ENCODE data around the gene MAG. TPM values are rescaled to one million over a fixed set of nuclear protein-coding genes. Genes with fewer than 3 reads are reported as not detected.

Gene MAG
- total RNA-seq, 2 donors from 2014 or later: not detected

DNA sequence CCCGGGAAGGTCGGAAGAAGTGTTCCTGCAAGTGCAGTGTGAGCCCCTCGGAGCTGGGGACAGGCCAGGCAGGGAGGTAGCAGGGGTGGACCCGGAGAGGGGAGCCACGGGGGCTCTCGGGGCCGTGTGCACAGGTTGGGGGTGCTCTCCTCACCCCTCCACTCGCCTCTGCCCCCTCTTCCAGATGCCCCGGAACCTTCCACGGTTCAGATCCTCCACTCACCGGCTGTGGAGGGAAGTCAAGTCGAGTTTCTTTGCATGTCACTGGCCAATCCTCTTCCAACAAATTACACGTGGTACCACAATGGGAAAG is 46.0 kb downstream of the MAG start:
- TF ChIP-seq, protein P1, sequence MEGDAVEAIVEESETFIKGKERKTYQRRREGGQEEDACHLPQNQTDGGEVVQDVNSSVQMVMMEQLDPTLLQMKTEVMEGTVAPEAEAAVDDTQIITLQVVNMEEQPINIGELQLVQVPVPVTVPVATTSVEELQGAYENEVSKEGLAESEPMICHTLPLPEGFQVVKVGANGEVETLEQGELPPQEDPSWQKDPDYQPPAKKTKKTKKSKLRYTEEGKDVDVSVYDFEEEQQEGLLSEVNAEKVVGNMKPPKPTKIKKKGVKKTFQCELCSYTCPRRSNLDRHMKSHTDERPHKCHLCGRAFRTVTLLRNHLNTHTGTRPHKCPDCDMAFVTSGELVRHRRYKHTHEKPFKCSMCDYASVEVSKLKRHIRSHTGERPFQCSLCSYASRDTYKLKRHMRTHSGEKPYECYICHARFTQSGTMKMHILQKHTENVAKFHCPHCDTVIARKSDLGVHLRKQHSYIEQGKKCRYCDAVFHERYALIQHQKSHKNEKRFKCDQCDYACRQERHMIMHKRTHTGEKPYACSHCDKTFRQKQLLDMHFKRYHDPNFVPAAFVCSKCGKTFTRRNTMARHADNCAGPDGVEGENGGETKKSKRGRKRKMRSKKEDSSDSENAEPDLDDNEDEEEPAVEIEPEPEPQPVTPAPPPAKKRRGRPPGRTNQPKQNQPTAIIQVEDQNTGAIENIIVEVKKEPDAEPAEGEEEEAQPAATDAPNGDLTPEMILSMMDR (conservative IDR thresholded peaks at IDR 0.05): no peak
- Mint-ChIP-seq H3K4me1 (peaks cover 2% of the 10 kb centered on the region), H3K9me3 (no peaks in the 10 kb centered on the region), H3K36me3 (ENCODE audit: low read depth) (no peaks in the 10 kb centered on the region), H3K27ac (no peak overlapping the region), H3K4me3 (no peak overlapping the region), H3K27me3 (ENCODE audit: insufficient read depth) (peaks cover 4% of the 10 kb centered on the region)
- Histone ChIP-seq H3K36me3 (ENCODE audit: control insufficient read depth, insufficient read depth, low read length) (no peaks in the 10 kb centered on the region), H3K4me3 (ENCODE audit: low read length) (no peak overlapping the region), H3K27me3 (ENCODE audit: control insufficient read depth, insufficient read depth, low read length, poor library complexity, severe bottlenecking) (no peaks in the 10 kb centered on the region), H3K4me1 (ENCODE audit: control insufficient read depth, insufficient read depth, low read length) (no peaks in the 10 kb centered on the region), H3K9ac (ENCODE audit: extremely low read depth, low read length, poor library complexity, severe bottlenecking) (no peak overlapping the region), H3K27ac (ENCODE audit: low read depth, low read length) (no peak overlapping the region), H3K9me3 (ENCODE audit: control insufficient read depth, low read length) (no peaks in the 10 kb centered on the region)
- 88 to 98% methylated on average over 9 to 13 of the region's 13 CpGs for WGBS, 2 experiments (ENCODE audit: insufficient coverage in 1 of 2, insufficient read length in 1 of 2)
- DNase-seq: no peak

GRCh38 chr19:35340431-35340830 is 48.5 kb downstream of the MAG start:
- no peak overlapping the region for H3K4me3 Mint-ChIP-seq
- 88 to 94% methylated on average over 3 to 11 of the region's 11 CpGs for WGBS, 2 experiments (ENCODE audit: insufficient coverage in 1 of 2, insufficient read length in 1 of 2)
- TF ChIP-seq, protein P1 (conservative IDR thresholded peaks at IDR 0.05): no peak
- no peaks in the 10 kb centered on the region for H3K36me3 Mint-ChIP-seq (ENCODE audit: low read depth)
- H3K27ac Mint-ChIP-seq: no peak overlapping the region
- DNase-seq: no peak
- H3K4me3 ChIP-seq (ENCODE audit: low read length): no peak overlapping the region
- no peak overlapping the region for H3K27ac ChIP-seq (ENCODE audit: low read depth, low read length)
- no peaks in the 10 kb centered on the region for H3K9me3 Mint-ChIP-seq
- H3K9ac ChIP-seq (ENCODE audit: extremely low read depth, low read length, poor library complexity, severe bottlenecking): no peak overlapping the region
- peaks cover 4% of the 10 kb centered on the region for H3K27me3 Mint-ChIP-seq (ENCODE audit: insufficient read depth)
- no peaks in the 10 kb centered on the region for H3K4me1 ChIP-seq (ENCODE audit: control insufficient read depth, insufficient read depth, low read length)
- no peaks in the 10 kb centered on the region for H3K9me3 ChIP-seq (ENCODE audit: control insufficient read depth, low read length)
- peaks cover 2% of the 10 kb centered on the region for H3K4me1 Mint-ChIP-seq
- H3K36me3 ChIP-seq (ENCODE audit: control insufficient read depth, insufficient read depth, low read length): no peaks in the 10 kb centered on the region
- H3K27me3 ChIP-seq (ENCODE audit: control insufficient read depth, insufficient read depth, low read length, poor library complexity, severe bottlenecking): no peaks in the 10 kb centered on the region

DNA sequence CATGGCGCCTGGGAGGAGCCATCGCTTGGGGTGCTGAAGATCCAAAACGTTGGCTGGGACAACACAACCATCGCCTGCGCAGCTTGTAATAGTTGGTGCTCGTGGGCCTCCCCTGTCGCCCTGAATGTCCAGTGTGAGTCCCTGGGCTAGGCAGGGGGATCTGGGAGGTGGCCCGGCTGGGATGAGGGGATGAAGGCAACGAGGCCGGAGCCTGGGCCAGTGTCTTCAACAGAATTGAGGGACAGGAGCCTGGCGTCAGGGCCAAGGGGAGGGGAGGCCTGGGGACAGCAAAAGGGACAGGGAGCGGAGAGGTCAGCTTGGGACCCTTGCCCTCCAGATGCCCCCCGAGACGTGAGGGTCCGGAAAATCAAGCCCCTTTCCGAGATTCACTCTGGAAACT is 49.0 kb downstream of the MAG start:
- Mint-ChIP-seq H3K27ac (no peak overlapping the region), H3K4me1 (peaks cover 2% of the 10 kb centered on the region), H3K4me3 (no peak overlapping the region), H3K27me3 (ENCODE audit: insufficient read depth) (peaks cover 6% of the 10 kb centered on the region), H3K36me3 (ENCODE audit: low read depth) (no peaks in the 10 kb centered on the region), H3K9me3 (no peaks in the 10 kb centered on the region)
- Histone ChIP-seq H3K9me3 (ENCODE audit: control insufficient read depth, low read length) (no peaks in the 10 kb centered on the region), H3K27ac (ENCODE audit: low read depth, low read length) (no peak overlapping the region), H3K4me3 (ENCODE audit: low read length) (no peak overlapping the region), H3K27me3 (ENCODE audit: control insufficient read depth, insufficient read depth, low read length, poor library complexity, severe bottlenecking) (no peaks in the 10 kb centered on the region), H3K36me3 (ENCODE audit: control insufficient read depth, insufficient read depth, low read length) (no peaks in the 10 kb centered on the region), H3K9ac (ENCODE audit: extremely low read depth, low read length, poor library complexity, severe bottlenecking) (no peak overlapping the region), H3K4me1 (ENCODE audit: control insufficient read depth, insufficient read depth, low read length) (no peaks in the 10 kb centered on the region)
- TF ChIP-seq, protein P1 (conservative IDR thresholded peaks at IDR 0.05): no peak
- DNase-seq: no peak
- 87 to 93% methylated on average over 11 to 16 of the region's 16 CpGs for WGBS, 2 experiments (ENCODE audit: insufficient coverage in 1 of 2, insufficient read length in 1 of 2)

Measured in endodermal cell (in vitro differentiated cells).